Hepatocyte (in vitro differentiated cells): Measurements from ENCODE around the gene GDPD4. TPM values are rescaled to one million over a fixed set of nuclear protein-coding genes. Genes with fewer than 3 reads are reported as not detected.

ENCODE experiments used
- DNase-seq: peaks from one replicate; pipeline ENCODE4 v3.0.0-alpha.2; 2016; ENCODE audit warnings: low spot score
- H2AFZ ChIP-seq: fragments of 200-600 bp; sonication (generic); 2 replicates; pipeline ENCODE4 v1.6.0; 2016; ENCODE audit warnings: antibody characterized with exemption, mild to moderate bottlenecking
- H3K27ac ChIP-seq: fragments of 200-600 bp; sonication (generic); 2 replicates; pipeline ENCODE4 v1.5.1; 2016; ENCODE audit warnings: mild to moderate bottlenecking
- H3K27me3 ChIP-seq: fragments of 200-600 bp; sonication (generic); 2 replicates; pipeline ENCODE4 v1.6.1; 2016
- H3K36me3 ChIP-seq: fragments of 200-600 bp; sonication (generic); replicated peaks from 2 replicates; pipeline ENCODE4 v1.5.1; 2016; ENCODE audit warnings: low read depth; ENCODE audit not compliant: insufficient read depth
- H3K4me1 ChIP-seq: fragments of 200-600 bp; sonication (generic); 2 replicates; pipeline ENCODE4 v1.5.1; 2016; ENCODE audit warnings: mild to moderate bottlenecking, moderate library complexity; ENCODE audit not compliant: insufficient read depth
- H3K4me2 ChIP-seq: fragments of 200-600 bp; sonication (generic); 2 replicates; pipeline ENCODE4 v1.6.0; 2016
- H3K4me3 ChIP-seq: fragments of 200-600 bp; sonication (generic); 2 replicates; pipeline ENCODE4 v1.5.1; 2016; ENCODE audit warnings: mild to moderate bottlenecking
- H3K79me2 ChIP-seq: fragments of 200-600 bp; sonication (generic); 2 replicates; pipeline ENCODE4 v1.6.0; 2017; ENCODE audit warnings: mild to moderate bottlenecking
- H3K9me2 ChIP-seq: fragments of 200-600 bp; sonication (generic); replicated peaks from 2 replicates; pipeline ENCODE4 v1.6.0; 2017; ENCODE audit warnings: mild to moderate bottlenecking; ENCODE audit not compliant: insufficient read depth
- H3K9me3 ChIP-seq: fragments of 200-600 bp; sonication (generic); 2 replicates; pipeline ENCODE4 v1.5.1; 2016; ENCODE audit warnings: low read depth, mild to moderate bottlenecking
- H4K20me1 ChIP-seq: fragments of 200-600 bp; sonication (generic); 2 replicates; pipeline ENCODE4 v1.6.0; 2016; ENCODE audit warnings: mild to moderate bottlenecking; ENCODE audit not compliant: insufficient read depth, poor library complexity, severe bottlenecking
- CTCF ChIP-seq: fragments of 200-600 bp; sonication (generic); IDR thresholded peaks from 2 replicates; pipeline ENCODE4 v1.5.1; 2016; ENCODE audit warnings: antibody characterized with exemption, mild to moderate bottlenecking; ENCODE audit not compliant: poor library complexity
- EZH2 ChIP-seq: fragments of 200-600 bp; sonication (generic); IDR thresholded peaks from 2 replicates; pipeline ENCODE4 v1.6.1; 2016; ENCODE audit warnings: antibody characterized with exemption, mild to moderate bottlenecking, borderline replicate concordance
- EZH2phosphoT487 ChIP-seq: fragments of 200-600 bp; sonication (generic); IDR thresholded peaks from one replicate; pipeline ENCODE4 v1.6.1; 2018; ENCODE audit warnings: antibody characterized with exemption, mild to moderate bottlenecking, low read depth, moderate library complexity; ENCODE audit not compliant: unreplicated experiment, severe bottlenecking
- WGBS: methylation state at CpG from one replicate; pipeline ENCODE4 v1.1.6; 2016; ENCODE audit warnings: low lambda C conversion rate; ENCODE audit errors: missing lambda C conversion rate; 5-methylcytosine and 5-hydroxymethylcytosine counted together
- polyA plus RNA-seq: library from polyadenylated mRNA; unstranded; fragments of >200 nt; fragmentation: Nextera tagmentation; extraction: Ambion mirVana; gene quantifications from 2 replicates; pipeline ENCODE4 v1.2.1, GENCODE V29; 2016
- total RNA-seq: library from RNA; depleted of rRNA; stranded (reverse); fragments of >200 nt; gene quantifications from 2 replicates; pipeline ENCODE4 v1.2.3, GENCODE V29; 2014

Gene GDPD4
- total and polyA plus RNA-seq, 2 experiments from 2014 or later, result 0.47 to 1.1 TPM

GRCh38 chr11:77232242-77232641 lies 69.2 kb downstream of the GDPD4 start:
- WGBS, result 91% methylated on average over 4 of the region's 4 CpGs
- H3K27ac ChIP-seq, result no peak overlapping the region

GRCh38 chr11:77231800-77232199 lies 69.7 kb downstream of the GDPD4 start:
- H3K4me2 ChIP-seq, result no peak overlapping the region
- H3K27ac ChIP-seq, result no peak overlapping the region
- DNase-seq, result no peak
- H3K4me1 ChIP-seq, result no peaks in the 10 kb centered on the region
- H3K4me3 ChIP-seq, result no peak overlapping the region
- no peaks in the 10 kb centered on the region for H3K9me3 ChIP-seq
- 88% methylated on average over 1 of the region's 1 CpG for WGBS
- no peaks in the 10 kb centered on the region for H3K79me2 ChIP-seq
- H4K20me1 ChIP-seq, result no peaks in the 10 kb centered on the region
- H3K27me3 ChIP-seq, result no peaks in the 10 kb centered on the region
- H2AFZ ChIP-seq, result no peak overlapping the region
- H3K36me3 ChIP-seq, result no peaks in the 10 kb centered on the region
- no peaks in the 10 kb centered on the region for H3K9me2 ChIP-seq
- TF ChIP-seq EZH2phosphoT487, result no peak
- TF ChIP-seq CTCF, result no peak
- TF ChIP-seq EZH2, result no peak

More at GRCh38 chr11:77232242-77232641, 69.2 kb downstream of the GDPD4 start:
- no peak for DNase-seq
- H3K4me2 ChIP-seq, result no peak overlapping the region
- H3K79me2 ChIP-seq, result no peaks in the 10 kb centered on the region
- H3K9me3 ChIP-seq, result no peaks in the 10 kb centered on the region
- TF ChIP-seq EZH2, result no peak
- TF ChIP-seq CTCF, result no peak
- no peak for TF ChIP-seq EZH2phosphoT487
- no peaks in the 10 kb centered on the region for H3K4me1 ChIP-seq
- no peak overlapping the region for H3K4me3 ChIP-seq
- no peaks in the 10 kb centered on the region for H3K9me2 ChIP-seq
- no peaks in the 10 kb centered on the region for H3K27me3 ChIP-seq
- no peaks in the 10 kb centered on the region for H3K36me3 ChIP-seq
- H2AFZ ChIP-seq, result no peak overlapping the region
- no peaks in the 10 kb centered on the region for H4K20me1 ChIP-seq

- H3K36me3 ChIP-seq, result no peaks in the 10 kb centered on the region
- no peak overlapping the region for H2AFZ ChIP-seq
- no peak overlapping the region for H3K27ac ChIP-seq
- H3K4me2 ChIP-seq, result no peak overlapping the region
- H3K27me3 ChIP-seq, result no peaks in the 10 kb centered on the region
- no peaks in the 10 kb centered on the region for H4K20me1 ChIP-seq
- DNase-seq, result no peak
- no peak overlapping the region for H3K4me3 ChIP-seq
- H3K4me1 ChIP-seq, result no peaks in the 10 kb centered on the region
- no peak for TF ChIP-seq EZH2
- no peak for TF ChIP-seq CTCF
- TF ChIP-seq EZH2phosphoT487, result no peak
- 94% methylated on average over 5 of the region's 5 CpGs for WGBS
- H3K79me2 ChIP-seq, result no peaks in the 10 kb centered on the region
- H3K9me3 ChIP-seq, result no peaks in the 10 kb centered on the region
- H3K9me2 ChIP-seq, result no peaks in the 10 kb centered on the region
These were observed 70.4 kb downstream of the GDPD4 start for GRCh38 chr11:77230878-77231605.
